Measurements from ENCODE around the gene MSS51.
"Not testable (repeated sequence)": the region's sequence is repeated elsewhere in the genome, so short reads cannot be mapped to it uniquely, and the experiment has no call there.

Gene MSS51

DNA sequence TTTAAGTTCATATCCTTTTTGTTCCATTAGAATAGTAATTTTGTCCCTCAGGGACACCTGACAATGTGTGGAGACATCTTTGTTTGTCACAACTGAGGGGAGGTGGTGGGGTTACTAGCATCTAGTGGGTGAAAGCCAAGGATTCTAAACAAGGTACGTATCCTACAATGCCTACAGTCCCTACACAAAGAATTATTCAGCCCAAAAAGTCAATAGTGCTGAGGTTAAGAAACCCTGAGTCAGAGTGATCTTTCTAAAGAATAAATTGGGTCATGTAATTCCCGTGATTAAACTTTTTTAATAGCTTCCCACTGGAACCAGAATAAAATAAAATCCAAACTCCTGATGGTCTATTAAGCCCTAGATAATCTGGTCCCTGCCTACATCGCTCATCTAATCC lies 16.8 kb downstream of the MSS51 start:
- DNase-seq: no peak
- intact Hi-C loops (cut with DNase I): loop anchor here (10.0 kb wide), 1 partner anchor 162 kb away; the partner anchor contains the start of gene MRPS16

DNA sequence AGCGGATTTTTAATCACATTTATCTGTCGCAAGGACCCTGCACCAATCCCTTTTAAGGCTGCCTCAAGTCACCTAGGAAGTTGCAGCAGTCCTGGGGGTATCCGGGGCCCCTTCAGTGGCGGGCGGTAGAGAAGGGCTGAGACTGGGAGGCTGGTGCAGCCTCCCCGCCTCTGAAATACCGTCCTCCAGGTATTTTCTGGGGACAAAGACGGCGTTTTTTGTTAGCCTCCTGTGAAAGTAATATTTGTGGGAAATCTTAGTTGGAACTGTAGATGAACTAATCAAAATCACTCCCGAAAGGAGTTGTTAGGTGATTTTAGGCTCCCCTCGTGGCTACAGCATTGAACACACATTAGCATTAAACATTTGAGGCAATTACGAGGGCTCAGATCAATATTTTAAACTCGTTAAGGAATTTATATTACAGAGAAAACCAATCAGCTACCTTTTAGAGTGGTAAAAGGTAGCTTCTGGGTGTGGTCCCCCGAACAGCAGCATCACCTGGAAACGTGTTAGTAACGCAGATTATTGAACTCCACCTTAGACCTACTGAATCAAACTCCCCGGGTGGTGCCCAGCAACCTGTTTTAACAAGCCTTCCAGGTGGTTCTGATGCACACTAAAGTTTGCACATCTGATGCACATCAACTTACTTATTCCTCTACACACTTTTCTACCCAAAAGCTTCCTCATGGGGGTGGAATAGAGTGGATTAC lies 19.0 kb downstream of the MSS51 start:
- intact Hi-C loops (cut with DNase I): loop anchor here (5.0 to 10.0 kb wide), 2 partner anchors 83 to 160 kb away; partner anchors contain the start of genes MRPS16 and PPP3CB
- DNase-seq: no peak

DNA sequence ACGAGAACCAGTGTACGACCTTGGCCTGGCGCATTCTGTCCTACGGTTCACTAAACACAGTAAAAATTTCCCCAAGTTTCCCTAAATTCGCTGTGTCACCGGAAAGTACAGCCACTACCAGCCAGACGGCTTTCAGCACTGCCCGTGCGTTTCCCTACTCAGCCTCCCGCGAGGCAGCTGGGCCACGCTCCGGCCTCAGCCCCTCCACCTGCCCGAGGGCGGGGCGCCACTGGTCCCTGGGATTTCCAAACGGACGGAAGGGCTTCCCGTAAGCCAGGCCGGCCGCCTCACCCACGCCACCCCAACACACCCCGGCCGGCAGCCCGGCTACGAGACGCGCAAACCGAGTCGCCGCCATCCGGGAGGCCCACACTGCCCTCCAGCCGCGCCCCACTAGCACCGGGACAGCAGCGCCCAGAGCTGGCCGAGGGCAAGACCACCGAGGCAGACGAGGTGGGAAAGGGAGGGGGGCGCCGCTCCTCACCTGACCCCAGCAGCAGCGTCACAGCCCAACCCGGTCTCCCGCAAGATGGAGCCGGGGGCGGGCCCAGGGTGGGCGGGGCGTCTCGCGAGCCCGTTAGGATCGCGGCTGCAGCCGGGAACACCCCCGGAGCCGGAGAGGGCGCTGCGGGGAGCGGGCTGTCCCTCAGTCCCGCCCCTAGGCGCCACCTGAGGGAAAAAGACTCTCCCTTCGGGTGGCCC lies 19.7 kb downstream of the MSS51 start, which contains the start of gene ANXA7:
Gene ANXA7, minus strand, starts transcription at position 531 of the 702 bp plus-strand sequence. CDS start 13,202 bp downstream, outside the sequence.
- intact Hi-C loops (cut with DNase I): loop anchor here (5.0 to 10.0 kb wide), 2 partner anchors 84 to 159 kb away; partner anchors contain the start of genes MRPS16 and PPP3CB
- DNase-seq: peak; percentile 86 to 98 (median 94)

GRCh38 chr10:73413108-73413527 lies 20.2 kb downstream of the MSS51 start:
- DNase-seq: peak in 5 of 10 donors; percentile 14 to 50 (median 32)
- intact Hi-C loops (cut with DNase I): loop anchor here (5.0 to 10.0 kb wide), 2 partner anchors 84 to 158 kb away; partner anchors contain the start of genes MRPS16 and PPP3CB

- intact Hi-C loops (cut with DNase I): loop anchor here (5.0 to 10.0 kb wide), 2 partner anchors 86 to 156 kb away; partner anchors contain the start of genes MRPS16 and PPP3CB
- DNase-seq: no peak
These were observed 22.5 kb downstream of the MSS51 start for GRCh38 chr10:73410897-73411296.

DNA sequence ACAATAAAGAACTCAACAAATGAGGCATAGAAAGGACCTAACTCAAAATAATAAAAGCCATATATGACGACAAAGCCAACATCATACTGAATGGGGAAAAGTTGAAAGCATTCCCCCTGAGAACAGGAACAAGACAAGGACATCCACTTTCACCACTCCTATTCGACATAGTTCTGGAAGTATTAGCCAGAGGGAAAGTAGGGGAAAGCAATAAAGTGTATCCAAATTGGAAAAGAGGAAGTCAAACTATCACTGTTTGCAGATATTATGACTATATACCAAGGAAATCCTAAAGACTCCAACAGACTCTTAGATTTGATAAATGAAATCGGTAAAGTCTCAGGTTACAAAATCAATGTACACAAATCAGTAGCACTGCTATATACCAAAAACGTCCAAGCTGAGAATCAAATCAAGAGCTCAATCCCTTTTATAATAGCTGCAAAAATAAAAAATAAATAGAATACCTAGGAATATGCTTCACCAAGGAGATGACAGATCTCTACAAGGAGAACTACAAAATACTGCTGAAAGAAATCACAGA lies 24.3 kb downstream of the MSS51 start:
- intact Hi-C loops (cut with DNase I): no loop called here

GRCh38 chr10:73408061-73408460 lies 25.3 kb downstream of the MSS51 start:
- DNase-seq: peak in 1 of 10 donors; percentile 34
- intact Hi-C loops (cut with DNase I): no loop called here

More for the DNA sequence above, 24.3 kb downstream of the MSS51 start:
- no peak for DNase-seq

- DNase-seq: no peak
- intact Hi-C loops (cut with DNase I): no loop called here
These were observed 25.9 kb downstream of the MSS51 start for GRCh38 chr10:73407495-73407894.

DNA sequence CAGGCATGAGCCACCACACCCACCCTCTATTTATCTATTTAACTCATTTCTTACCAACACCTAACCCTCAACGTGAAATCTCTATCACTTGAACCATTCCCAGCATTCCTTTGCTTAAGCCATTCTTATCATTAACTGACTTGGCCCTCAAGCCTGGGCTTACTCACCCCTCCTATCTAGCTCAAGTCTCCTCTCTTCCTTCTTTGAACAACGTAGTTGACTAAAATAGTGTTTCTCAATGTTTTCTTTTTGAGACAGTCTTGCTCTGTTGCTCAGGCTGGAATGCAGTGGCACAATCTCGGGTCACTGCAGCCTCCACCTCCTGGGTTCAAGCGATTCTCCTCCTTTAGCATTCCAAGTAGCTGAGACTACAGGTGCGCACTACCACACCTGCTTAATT lies 26.5 kb downstream of the MSS51 start:
- DNase-seq: no peak
- intact Hi-C loops (cut with DNase I): no loop called here

- intact Hi-C loops (cut with DNase I): no loop called here
- no peak for DNase-seq
These were observed 27.8 kb downstream of the MSS51 start for GRCh38 chr10:73405556-73405955.

DNA sequence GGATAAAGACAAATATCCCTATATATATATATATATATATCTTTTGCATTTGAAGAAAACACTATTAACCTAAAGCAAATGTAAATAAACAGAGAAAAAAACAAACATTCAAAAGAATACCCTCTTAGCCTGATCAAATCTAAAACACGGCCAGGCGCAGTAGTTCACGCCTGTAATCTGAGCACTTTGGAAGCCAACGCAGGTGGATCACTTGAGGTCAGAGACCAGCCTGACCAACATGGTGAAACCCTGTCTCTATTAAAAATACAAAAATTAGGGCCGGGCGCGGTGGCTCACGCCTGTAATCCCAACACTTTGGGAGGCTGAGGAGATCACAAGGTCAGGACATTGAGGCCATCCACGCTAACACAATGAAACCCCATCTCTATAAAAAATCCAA lies 28.7 kb downstream of the MSS51 start:
- no peak for DNase-seq
- intact Hi-C loops (cut with DNase I): no loop called here

- no peak for DNase-seq
- intact Hi-C loops (cut with DNase I): no loop called here
These were observed 31.7 kb downstream of the MSS51 start for GRCh38 chr10:73401636-73402035.

GRCh38 chr10:73399063-73399462 lies 34.3 kb downstream of the MSS51 start:
- no peak for DNase-seq

GRCh38 chr10:73398024-73398423 lies 35.3 kb downstream of the MSS51 start:
- intact Hi-C loops (cut with DNase I): no loop called here

More at GRCh38 chr10:73399063-73399462, 34.3 kb downstream of the MSS51 start:
- intact Hi-C loops (cut with DNase I): no loop called here

DNA sequence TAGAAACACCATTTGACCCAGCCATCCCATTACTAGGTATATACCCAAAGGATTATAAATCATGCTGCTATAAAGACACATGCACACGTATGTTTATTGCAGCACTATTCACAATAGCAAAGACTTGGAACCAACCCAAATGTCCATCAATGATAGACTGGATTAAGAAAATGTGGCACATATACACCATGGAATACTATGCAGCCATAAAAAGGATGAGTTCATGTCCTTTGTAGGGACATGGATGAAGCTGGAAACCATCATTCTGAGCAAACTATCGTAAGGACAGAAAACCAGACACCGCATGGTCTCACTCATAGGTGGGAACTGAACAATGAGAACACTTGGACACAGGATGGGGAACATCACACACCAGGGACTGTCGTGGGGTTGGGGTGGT lies 39.0 kb downstream of the MSS51 start:
- intact Hi-C loops (cut with DNase I); DNase-seq: not testable (repeated sequence)

More at GRCh38 chr10:73398024-73398423, 35.3 kb downstream of the MSS51 start:
- DNase-seq: no peak

- no peak for DNase-seq
- intact Hi-C loops (cut with DNase I): no loop called here
These were observed 45.1 kb downstream of the MSS51 start for GRCh38 chr10:73388228-73388627.

GRCh38 chr10:73386583-73386982 lies 46.8 kb downstream of the MSS51 start:
- intact Hi-C loops (cut with DNase I): no loop called here
- no peak for DNase-seq

DNA sequence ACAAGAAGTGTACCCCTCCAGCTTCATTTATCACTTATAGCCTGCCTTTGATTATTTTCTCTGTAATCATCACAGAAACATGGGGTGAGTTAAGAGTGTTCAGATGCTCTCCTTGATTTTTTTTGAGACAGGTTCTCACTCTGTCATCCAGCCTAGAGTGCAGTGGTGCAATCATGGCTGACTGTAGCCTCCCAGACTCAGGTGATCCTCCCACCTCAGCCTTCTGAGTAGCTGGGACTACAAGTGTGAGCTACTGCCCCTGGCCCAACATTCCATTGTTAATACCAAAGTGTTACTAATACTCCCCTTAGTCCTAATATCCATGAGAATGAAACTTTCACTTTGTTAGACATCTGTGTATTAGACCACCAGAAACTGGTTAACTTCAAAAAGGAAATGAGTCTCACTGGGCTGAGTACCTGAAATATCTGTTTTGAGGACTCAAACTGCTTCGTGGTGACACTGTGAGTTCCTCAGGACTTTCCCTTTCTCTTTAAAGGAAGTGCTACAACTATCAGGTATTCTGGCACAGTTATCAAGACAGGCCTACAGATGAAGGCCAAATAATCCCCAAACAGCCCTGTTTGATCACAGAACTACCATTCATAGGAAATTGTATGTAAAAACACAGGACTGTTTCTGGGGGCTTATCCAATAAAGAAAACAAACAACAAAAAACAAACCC lies 54.2 kb downstream of the MSS51 start:
- DNase-seq: no peak
- intact Hi-C loops (cut with DNase I): no loop called here

- intact Hi-C loops (cut with DNase I): no loop called here
- DNase-seq: no peak
These were observed 56.7 kb downstream of the MSS51 start for GRCh38 chr10:73376679-73377078.

Data from posterior cingulate gyrus (tissue), 11 donors.